ENCODE data around the gene FCSK.

FCSK gene

GRCh38 chr16:70437582-70438557 is 16.5 kb upstream of the FCSK start (continued):
- no peak for TF ChIP-seq AEBP2 (tag by site-specific recombination; IDR thresholded peaks at IDR 0.05; ENCODE audit: borderline replicate concordance)
- TF ChIP-seq SP3 (tag by site-specific recombination; IDR thresholded peaks at IDR 0.05) = no peak
- peak; percentile 60; the same call in 1 of the 2 replicates for TF ChIP-seq PATZ1 (tag by site-specific recombination; IDR thresholded peaks at IDR 0.05)
- no peak for TF ChIP-seq ZNF518A (tag by site-specific recombination; conservative IDR thresholded peaks at IDR 0.05; ENCODE audit: low read depth)
- TF ChIP-seq ZNF488 (tag by site-specific recombination; IDR thresholded peaks at IDR 0.05) = no peak
- TF ChIP-seq GLIS2 (tag by site-specific recombination; IDR thresholded peaks at IDR 0.05) = peak; percentile 63
- TF ChIP-seq PRDM10 (tag by site-specific recombination; IDR thresholded peaks at IDR 0.05) = peak; percentile 56
- no peak for TF ChIP-seq ZNF169 (tag by site-specific recombination; IDR thresholded peaks at IDR 0.05)
- no peak for TF ChIP-seq ZNF211 (tag by site-specific recombination; IDR thresholded peaks at IDR 0.05; ENCODE audit: low read depth)
- no peak for TF ChIP-seq HOXA7 (CRISPR knock-in tag; IDR thresholded peaks at IDR 0.05; ENCODE audit: borderline replicate concordance)
- no peak for TF ChIP-seq ZNF548 (tag by site-specific recombination; IDR thresholded peaks at IDR 0.05)
- TF ChIP-seq ZNF366 (tag by site-specific recombination; conservative IDR thresholded peaks at IDR 0.05) = peak; percentile 64
- TF ChIP-seq ZNF623 (tag by site-specific recombination; IDR thresholded peaks at IDR 0.05) = no peak
- TF ChIP-seq HOXD13 (CRISPR knock-in tag; IDR thresholded peaks at IDR 0.05; ENCODE audit: borderline replicate concordance) = no peak
- no peak for TF ChIP-seq ZNF677 (tag by site-specific recombination; IDR thresholded peaks at IDR 0.05)
- no peak for TF ChIP-seq ZNF785 (tag by site-specific recombination; IDR thresholded peaks at IDR 0.05)
- TF ChIP-seq ZBTB20 (tag by site-specific recombination; IDR thresholded peaks at IDR 0.05) = peak; percentile 60
- TF ChIP-seq ZSCAN30 (tag by site-specific recombination; IDR thresholded peaks at IDR 0.05) = no peak
- TF ChIP-seq ZNF2 (tag by site-specific recombination; IDR thresholded peaks at IDR 0.05) = 0 out of 2 replicates have a peak, but pooled peaks have one; percentile 17
- TF ChIP-seq ZXDB (tag by site-specific recombination; IDR thresholded peaks at IDR 0.05) = 0 out of 2 replicates have a peak, but pooled peaks have one; percentile 24
- no peak for TF ChIP-seq PRDM6 (tag by site-specific recombination; IDR thresholded peaks at IDR 0.05)
- TF ChIP-seq ZNF37A (tag by site-specific recombination; IDR thresholded peaks at IDR 0.05) = no peak
- no peak for TF ChIP-seq ZNF629 (tag by site-specific recombination; IDR thresholded peaks at IDR 0.05)
- no peak for TF ChIP-seq PRDM1 (tag by site-specific recombination; IDR thresholded peaks at IDR 0.05)

Measured in HEK293 (cell line).